NCI-H2029 treated with DMSO at 0.1 percent for 48 hours (cell line): ENCODE data around the gene CSNK1A1L.
"Not testable (repeated sequence)": the region's sequence is repeated elsewhere in the genome, so short reads cannot be mapped to it uniquely, and the experiment has no call there.

Source experiments
- DNase-seq: peaks from one replicate; lab custom pipeline; 2025; lab: John Stamatoyannopoulos, UW

The CSNK1A1L gene

DNA sequence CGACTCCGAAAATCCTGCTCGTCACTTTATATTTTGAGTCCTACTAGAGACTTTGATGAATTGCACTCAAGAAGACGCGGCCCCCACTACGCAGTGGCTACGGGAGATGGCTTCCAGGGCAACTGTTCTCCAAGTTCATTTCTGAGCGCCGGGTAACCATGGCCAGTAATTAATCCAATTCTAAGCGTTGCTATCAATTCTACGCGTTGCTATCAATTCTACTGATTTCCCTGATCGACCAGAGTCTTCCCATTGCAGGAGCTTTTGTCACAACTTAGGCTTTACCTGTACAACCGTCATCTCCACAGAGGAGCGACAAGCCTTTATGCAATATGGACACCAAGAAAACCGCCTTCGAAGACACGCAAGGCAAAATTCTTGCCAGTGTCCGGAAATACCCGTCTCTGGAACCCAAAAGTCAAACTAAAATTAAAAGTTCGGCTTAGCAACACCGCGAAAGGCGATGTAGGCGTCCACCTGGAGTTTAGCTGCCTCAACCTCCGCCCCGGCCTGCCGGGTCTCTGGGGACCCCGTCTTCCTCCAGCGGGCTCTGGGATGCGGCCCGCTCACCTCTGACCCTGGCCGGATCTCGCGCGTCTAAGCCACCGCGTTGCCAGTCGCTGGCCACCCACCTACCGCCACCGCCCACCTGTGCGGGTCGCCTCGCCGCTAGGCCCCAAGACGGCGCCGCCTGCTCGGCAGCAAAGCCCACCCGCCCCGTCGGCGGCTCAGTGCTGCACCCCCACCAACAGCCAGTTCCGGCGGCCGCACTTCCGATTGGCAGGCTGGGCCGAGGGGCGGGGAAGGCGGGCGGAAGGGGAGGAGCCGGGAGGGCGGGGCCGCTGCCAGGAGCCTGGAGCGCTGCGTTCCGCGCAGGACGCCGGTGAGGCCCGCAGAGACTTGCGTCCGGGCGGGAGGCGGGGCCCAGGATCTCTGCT lies 46.3 kb downstream of the CSNK1A1L start, which contains the start of gene SUPT20H:
Gene SUPT20H (minus strand): TSS at position 779 of the 938 bp plus-strand sequence. CDS start 8,198 bp downstream, outside the sequence.
- peak; percentile 9 for DNase-seq

- not testable (repeated sequence) for DNase-seq
Measured at GRCh38 chr13:37056228-37056627, 49.2 kb downstream of the CSNK1A1L start.
